H1 (cell line): ENCODE results near the gene ANLN. TPM values are rescaled to one million over a fixed set of nuclear protein-coding genes. Genes with fewer than 3 reads are reported as not detected.

ENCODE experiments used
- CTCF ChIA-PET: fragments of 300-600 bp; sonication (Branson Sonifier 250); formaldehyde crosslinking; loops from one replicate; lab custom pipeline; 2021; ENCODE audit not compliant: partially characterized antibody; lab: Charles Lee
- POLR2A ChIA-PET: fragments of 300-600 bp; sonication (Branson Sonifier 250); formaldehyde crosslinking; loops from one replicate; lab custom pipeline; 2021; ENCODE audit warnings: inconsistent platforms; ENCODE audit not compliant: partially characterized antibody; lab: Charles Lee
- DNase-seq, 2 experiments: peaks; one replicate each; pipeline versions ENCODE4 v3.0.0 to v3.0.0-alpha.2; 2010 to 2022; ENCODE audit warnings: low spot score in 2 of 2, low read depth in 1 of 2, mixed read lengths in 1 of 2
- FAIRE-seq: peaks from 2 replicates; lab custom pipeline; 2011; peaks lifted over from hg19 to GRCh38; lab: Jason Lieb, UNC
- H2AFZ ChIP-seq: 2 replicates; pipeline ENCODE4 v1.8.1; 2012; ENCODE audit warnings: low read length, inconsistent platforms
- H2AK5ac ChIP-seq: 2 replicates; pipeline ENCODE4 v1.6.1; 2013; ENCODE audit warnings: low read depth, low read length
- H2BK120ac ChIP-seq: replicated peaks from 2 replicates; pipeline ENCODE3; 2013; ENCODE audit warnings: low read depth, low read length, inconsistent platforms
- H2BK12ac ChIP-seq: 2 replicates; pipeline ENCODE4 v1.6.1; 2013; ENCODE audit warnings: low read depth, low read length
- H2BK15ac ChIP-seq: 2 replicates; pipeline ENCODE4 v1.6.1; 2013; ENCODE audit warnings: low read length
- H2BK20ac ChIP-seq: 2 replicates; pipeline ENCODE4 v1.6.1; 2013; ENCODE audit warnings: low read length
- H2BK5ac ChIP-seq: 2 replicates; pipeline ENCODE4 v1.6.1; 2013; ENCODE audit warnings: low read depth, low read length
- H3K14ac ChIP-seq: 2 replicates; pipeline ENCODE4 v1.6.1; 2013; ENCODE audit warnings: inconsistent platforms; ENCODE audit not compliant: insufficient read length
- H3K18ac ChIP-seq: 2 replicates; pipeline ENCODE4 v1.6.1; 2013; ENCODE audit warnings: low read length; ENCODE audit errors: extremely low read depth
- H3K23ac ChIP-seq: 2 replicates; pipeline ENCODE4 v1.6.1; 2013; ENCODE audit warnings: inconsistent platforms; ENCODE audit not compliant: insufficient read length
- H3K23me2 ChIP-seq: 2 replicates; pipeline ENCODE4 v1.6.1; 2013; ENCODE audit warnings: low read depth, low read length
- H3K27ac ChIP-seq: 2 replicates; pipeline ENCODE4 v1.6.1; 2011; ENCODE audit warnings: low read depth, low read length, inconsistent platforms
- H3K27me3 ChIP-seq, 4 experiments: replicated peaks in 1 of 4; 1 replicate in 1 of 4; 2 replicates in 3 of 4; pipeline versions ENCODE4 v1.6.1 to v1.8.1; 2011 to 2013; ENCODE audit warnings: low read length in 3 of 4, mild to moderate bottlenecking in 3 of 4, inconsistent platforms in 2 of 4, mixed read lengths in 2 of 4, moderate library complexity in 1 of 4; ENCODE audit not compliant: control insufficient read depth in 3 of 4, insufficient read depth in 3 of 4; ENCODE audit errors: extremely low read depth in 1 of 4
- H3K36me3 ChIP-seq, 4 experiments: 2 replicates each; pipeline versions ENCODE4 v1.6.1 to v1.8.1; 2011 to 2013; ENCODE audit warnings: mild to moderate bottlenecking in 4 of 4, low read length in 3 of 4, moderate library complexity in 2 of 4, control low read depth in 1 of 4, inconsistent platforms in 1 of 4; ENCODE audit not compliant: insufficient read depth in 4 of 4, control insufficient read depth in 2 of 4
- H3K4ac ChIP-seq: replicated peaks from 2 replicates; pipeline ENCODE3; 2013; ENCODE audit warnings: low read length, low read depth, mixed read lengths, inconsistent platforms; ENCODE audit not compliant: insufficient read length
- H3K4me1 ChIP-seq, 4 experiments: replicated peaks in 1 of 4; 1 replicate in 1 of 4; 2 replicates in 3 of 4; pipeline versions ENCODE4 v1.6.1 to v1.8.1; 2011 to 2013; ENCODE audit warnings: low read length in 3 of 4, inconsistent platforms in 2 of 4, mixed read lengths in 1 of 4; ENCODE audit not compliant: insufficient read depth in 4 of 4, control insufficient read depth in 3 of 4
- H3K4me2 ChIP-seq, 2 experiments: 2 replicates each; pipeline versions ENCODE4 v1.6.1 to v1.8.1; 2011 to 2013; ENCODE audit warnings: low read depth in 2 of 2, low read length in 2 of 2, control low read depth in 1 of 2, inconsistent platforms in 1 of 2, mild to moderate bottlenecking in 1 of 2; ENCODE audit not compliant: insufficient read depth in 1 of 2
- H3K4me3 ChIP-seq, 4 experiments: fragments of 200-600, 300-600 bp in 1 of 4; sonication (generic), shearing (Covaris generic), sonication (Bioruptor Twin) in 1 of 4; 2 replicates each; pipeline versions ENCODE4 v1.5.1 to v1.8.1; 2011 to 2016; ENCODE audit warnings: low read length in 4 of 4, low read depth in 3 of 4, control low read depth in 2 of 4, inconsistent platforms in 2 of 4, mild to moderate bottlenecking in 2 of 4, mixed read lengths in 1 of 4, moderate library complexity in 1 of 4; ENCODE audit not compliant: insufficient read depth in 2 of 4; ENCODE audit errors: extremely low read depth in 1 of 4
- H3K56ac ChIP-seq: replicated peaks from 2 replicates; pipeline ENCODE3; 2013; ENCODE audit warnings: low read depth, mild to moderate bottlenecking, mixed read lengths, low read length, inconsistent platforms; ENCODE audit not compliant: insufficient read length
- H3K79me1 ChIP-seq: 2 replicates; pipeline ENCODE4 v1.6.1; 2013; ENCODE audit warnings: low read depth, low read length, control low read depth
- H3K79me2 ChIP-seq, 2 experiments: 2 replicates each; pipeline versions ENCODE4 v1.6.1 to v1.8.1; 2012 to 2013; ENCODE audit warnings: low read length in 2 of 2, mild to moderate bottlenecking in 2 of 2, inconsistent platforms in 1 of 2; ENCODE audit not compliant: insufficient read depth in 2 of 2, control insufficient read depth in 1 of 2
- H3K9ac ChIP-seq, 4 experiments: replicated peaks in 1 of 4; 1 replicate in 1 of 4; 2 replicates in 3 of 4; pipeline versions ENCODE4 v1.6.1 to v1.8.1; 2011 to 2013; ENCODE audit warnings: low read depth in 3 of 4, low read length in 3 of 4, control low read depth in 2 of 4, mild to moderate bottlenecking in 2 of 4, moderate library complexity in 2 of 4, inconsistent platforms in 1 of 4; ENCODE audit errors: extremely low read depth in 1 of 4
- H3K9me3 ChIP-seq, 2 experiments: 2 replicates each; pipeline versions ENCODE4 v1.6.1 to v1.8.1; 2012 to 2013; ENCODE audit warnings: mild to moderate bottlenecking in 2 of 2, moderate library complexity in 2 of 2, control low read depth in 1 of 2, inconsistent platforms in 1 of 2, low read depth in 1 of 2, low read length in 1 of 2, mixed read lengths in 1 of 2; ENCODE audit not compliant: insufficient read depth in 2 of 2
- H4K20me1 ChIP-seq, 2 experiments: replicated peaks in 1 of 2; 2 replicates each; pipeline versions ENCODE3 to v1.8.1; 2011 to 2013; ENCODE audit warnings: inconsistent platforms in 2 of 2, low read length in 2 of 2, mild to moderate bottlenecking in 1 of 2; ENCODE audit not compliant: insufficient read depth in 2 of 2, control insufficient read depth in 1 of 2
- H4K5ac ChIP-seq: 2 replicates; pipeline ENCODE4 v1.6.1; 2013; ENCODE audit warnings: low read length, low read depth, mixed read lengths, inconsistent platforms; ENCODE audit not compliant: insufficient read length
- H4K8ac ChIP-seq: 2 replicates; pipeline ENCODE4 v1.8.0; 2013; ENCODE audit warnings: mild to moderate bottlenecking, moderate library complexity, low read length, inconsistent platforms; ENCODE audit not compliant: insufficient read depth; ENCODE audit errors: extremely low read depth
- H4K91ac ChIP-seq: replicated peaks from 2 replicates; pipeline ENCODE3; 2013; ENCODE audit warnings: low read length, mixed read lengths, inconsistent platforms; ENCODE audit not compliant: insufficient read length
- CTCF ChIP-seq, 3 experiments: IDR thresholded peaks; 1 replicate in 2 of 3; 2 replicates in 1 of 3; pipeline versions ENCODE4 v1.5.1 to v1.6.1; 2011; ENCODE audit warnings: low read length in 3 of 3, mild to moderate bottlenecking in 3 of 3, inconsistent platforms in 2 of 3, low read depth in 1 of 3, moderate library complexity in 1 of 3; ENCODE audit not compliant: insufficient read depth in 1 of 3; ENCODE audit errors: control extremely low read depth in 1 of 3
- MAFK ChIP-seq: IDR thresholded peaks from 2 replicates; pipeline ENCODE4 v1.6.1; 2012; ENCODE audit warnings: low read depth, mild to moderate bottlenecking, improper control_type of control experiment, low read length
- SUZ12 ChIP-seq: fragments of 200-600 bp; sonication (generic); IDR thresholded peaks from 2 replicates; pipeline ENCODE4 v1.6.1; 2012; ENCODE audit warnings: mild to moderate bottlenecking, inconsistent platforms, low read length, moderate library complexity, mixed read lengths
- TBP ChIP-seq: IDR thresholded peaks from 2 replicates; pipeline ENCODE4 v1.6.1; 2011; ENCODE audit warnings: low read depth, low read length, improper control_type of control experiment
- TEAD4 ChIP-seq: IDR thresholded peaks from 2 replicates; pipeline ENCODE4 v1.6.1; 2012; ENCODE audit warnings: low read depth, low read length, inconsistent platforms, mixed read lengths
- WGBS, 2 experiments: shearing (Covaris generic) in 1 of 2; methylation state at CpG; one replicate each; pipeline versions ENCODE4 v1.1.6 to v1.1.7; 2013 to 2015; ENCODE audit warnings: low lambda C conversion rate in 2 of 2, mixed read lengths in 2 of 2, inconsistent platforms in 1 of 2, low coverage in 1 of 2, missing lambda C conversion rate in 1 of 2; ENCODE audit not compliant: insufficient replicate concordance in 2 of 2, insufficient coverage in 1 of 2, insufficient read length in 1 of 2; ENCODE audit errors: extremely low coverage in 1 of 2, missing lambda C conversion rate in 1 of 2; 5-methylcytosine and 5-hydroxymethylcytosine counted together
- polyA plus RNA-seq, 7 experiments: library from polyadenylated mRNA; depleted of rRNA in 3 of 7; stranded (reverse) in 5 of 7; unstranded in 2 of 7; fragments of >200 nt in 5 of 7; fragments of 200-250 nt in 2 of 7; gene quantifications; 1 replicate in 5 of 7; 2 replicates in 1 of 7; 4 replicates in 1 of 7; pipeline versions ENCODE4 v1.2.1 to v1.2.3, GENCODE V29; 2011 to 2013; ENCODE audit warnings: missing spikeins in 2 of 7, mixed read lengths in 2 of 7
- total RNA-seq: library from RNA; stranded (reverse); fragmentation: NEBNext Ultra II Directional; extraction: Animal tissue kit (Norgen Biotek cat#: 25700); gene quantifications from 2 replicates; pipeline ENCODE4 v1.2.1, GENCODE V29; 2021

ANLN gene
- total and polyA plus RNA-seq, 2 of the 8 experiments (the other 6 are each of a cell fraction or from before 2014, with no cell fraction given), result 18.5 to 90.1 TPM

- no peak overlapping the region for H2BK20ac ChIP-seq
- H3K36me3 ChIP-seq, result peaks cover 0 to 34% (median 9%) of the 10 kb centered on the region in 4 experiments; a peak in 6 of 8 replicates
- H3K79me1 ChIP-seq, result peaks cover 2% of the 10 kb centered on the region; the same call in 1 of the 2 replicates
- POLR2A ChIA-PET, result interaction anchor here (0.6 kb wide), 1 partner anchor 55 kb away, joined by 4 read pairs; no protein-coding TSS in a partner anchor
- no peak overlapping the region for H2BK120ac ChIP-seq
- H4K8ac ChIP-seq, result no peak overlapping the region
- no peak overlapping the region for H3K18ac ChIP-seq
- no peak overlapping the region for H2BK5ac ChIP-seq
- H3K23me2 ChIP-seq, result no peaks in the 10 kb centered on the region
- no peak overlapping the region for H3K14ac ChIP-seq
- no peak overlapping the region for H2AFZ ChIP-seq
- FAIRE-seq, result no peak
- H3K4me3 ChIP-seq, result no peak overlapping the region
- H4K91ac ChIP-seq, result no peak overlapping the region
- no peak overlapping the region for H2BK12ac ChIP-seq
- DNase-seq, result no peak
- no peaks in the 10 kb centered on the region for H3K79me2 ChIP-seq
- no peak overlapping the region for H3K4ac ChIP-seq
- H3K9ac ChIP-seq, result no peak overlapping the region
- H3K9me3 ChIP-seq, result no peaks in the 10 kb centered on the region
- no peak overlapping the region for H2BK15ac ChIP-seq
- peaks cover 0 to 2% of the 10 kb centered on the region in 2 experiments for H4K20me1 ChIP-seq
- no peak overlapping the region for H3K27ac ChIP-seq
- H3K27me3 ChIP-seq, result no peaks in the 10 kb centered on the region
- WGBS, 2 experiments, result 94% methylated on average over 1 of the region's 1 CpG; no CpG with 5 or more reads in 1 of the 2 experiments
- CTCF ChIA-PET, result interaction anchor here (0.7 to 0.8 kb wide), 2 partner anchors 36 to 629 kb away, joined by 3 to 4 read pairs; no protein-coding TSS in a partner anchor
- no peak overlapping the region for H3K23ac ChIP-seq
- H3K56ac ChIP-seq, result no peak overlapping the region
- TF ChIP-seq SUZ12 (no peak), MAFK (no peak), TBP (no peak), TEAD4 (no peak), CTCF (IDR thresholded peaks at IDR 0.05; ENCODE audit: control extremely low read depth in 1 of 3, insufficient read depth in 1 of 3, low read depth in 1 of 3, low read length in 3 of 3) (no peak)
- no peak overlapping the region for H3K4me2 ChIP-seq
- H3K4me1 ChIP-seq, result peaks cover 2 to 4% (median 3%) of the 10 kb centered on the region in 4 experiments; a peak in 4 of 7 replicates
- no peak overlapping the region for H2AK5ac ChIP-seq
- H4K5ac ChIP-seq, result no peak overlapping the region
Measured at GRCh38 chr7:36405409-36405803, 15.7 kb downstream of the ANLN start.
